HL-60 (cell line): ENCODE measurements around the gene YJU2.

ENCODE experiments used
- DNase-seq, 2 experiments: peaks; one replicate each; pipeline ENCODE4 v3.0.0-alpha.2; 2010 to 2020; ENCODE audit warnings: low read depth in 1 of 2, low spot score in 1 of 2
- H3K27ac ChIP-seq: fragments of 250-450 bp; sonication (Bioruptor Pico); replicated peaks from 2 replicates; pipeline ENCODE4 v1.5.1; 2020; ENCODE audit warnings: mild to moderate bottlenecking, moderate library complexity
- H3K27me3 ChIP-seq: fragments of 250-450 bp; sonication (Bioruptor Pico); 2 replicates; pipeline ENCODE4 v1.5.1; 2021; ENCODE audit warnings: mild to moderate bottlenecking, moderate library complexity; ENCODE audit not compliant: insufficient read depth, poor library complexity, severe bottlenecking
- H3K4me3 ChIP-seq: replicated peaks from 2 replicates; pipeline ENCODE4 v1.5.1; 2011; ENCODE audit warnings: mild to moderate bottlenecking, control low read depth, low read length; ENCODE audit not compliant: insufficient read depth
- CTCF ChIP-seq: IDR thresholded peaks from one replicate; pipeline ENCODE4 v1.5.1; 2011; ENCODE audit warnings: low read length, control low read depth, inconsistent platforms; ENCODE audit not compliant: insufficient read depth
- GABPA ChIP-seq: IDR thresholded peaks from 2 replicates; pipeline ENCODE4 v1.6.1; 2012; ENCODE audit warnings: low read depth
- POLR2AphosphoS5 ChIP-seq: IDR thresholded peaks from 2 replicates; pipeline ENCODE4 v1.6.1; 2012; ENCODE audit warnings: low read depth
- SPI1 ChIP-seq: IDR thresholded peaks from 2 replicates; pipeline ENCODE4 v1.6.1; 2012; ENCODE audit warnings: low read depth, mild to moderate bottlenecking, borderline replicate concordance
- TF ChIP-seq, protein P1 (sequence below): IDR thresholded peaks from 2 replicates; pipeline ENCODE4 v1.6.1; 2012; ENCODE audit warnings: low read depth; ENCODE audit not compliant: insufficient replicate concordance

YJU2 gene

GRCh38 chr19:4198467-4199126 is 48.3 kb upstream of the YJU2 start:
- no peak for DNase-seq
- Histone ChIP-seq H3K4me3 (no peak overlapping the region), H3K27me3 (peaks cover 14% of the 10 kb centered on the region), H3K27ac (no peak overlapping the region)
- TF ChIP-seq, protein P1, sequence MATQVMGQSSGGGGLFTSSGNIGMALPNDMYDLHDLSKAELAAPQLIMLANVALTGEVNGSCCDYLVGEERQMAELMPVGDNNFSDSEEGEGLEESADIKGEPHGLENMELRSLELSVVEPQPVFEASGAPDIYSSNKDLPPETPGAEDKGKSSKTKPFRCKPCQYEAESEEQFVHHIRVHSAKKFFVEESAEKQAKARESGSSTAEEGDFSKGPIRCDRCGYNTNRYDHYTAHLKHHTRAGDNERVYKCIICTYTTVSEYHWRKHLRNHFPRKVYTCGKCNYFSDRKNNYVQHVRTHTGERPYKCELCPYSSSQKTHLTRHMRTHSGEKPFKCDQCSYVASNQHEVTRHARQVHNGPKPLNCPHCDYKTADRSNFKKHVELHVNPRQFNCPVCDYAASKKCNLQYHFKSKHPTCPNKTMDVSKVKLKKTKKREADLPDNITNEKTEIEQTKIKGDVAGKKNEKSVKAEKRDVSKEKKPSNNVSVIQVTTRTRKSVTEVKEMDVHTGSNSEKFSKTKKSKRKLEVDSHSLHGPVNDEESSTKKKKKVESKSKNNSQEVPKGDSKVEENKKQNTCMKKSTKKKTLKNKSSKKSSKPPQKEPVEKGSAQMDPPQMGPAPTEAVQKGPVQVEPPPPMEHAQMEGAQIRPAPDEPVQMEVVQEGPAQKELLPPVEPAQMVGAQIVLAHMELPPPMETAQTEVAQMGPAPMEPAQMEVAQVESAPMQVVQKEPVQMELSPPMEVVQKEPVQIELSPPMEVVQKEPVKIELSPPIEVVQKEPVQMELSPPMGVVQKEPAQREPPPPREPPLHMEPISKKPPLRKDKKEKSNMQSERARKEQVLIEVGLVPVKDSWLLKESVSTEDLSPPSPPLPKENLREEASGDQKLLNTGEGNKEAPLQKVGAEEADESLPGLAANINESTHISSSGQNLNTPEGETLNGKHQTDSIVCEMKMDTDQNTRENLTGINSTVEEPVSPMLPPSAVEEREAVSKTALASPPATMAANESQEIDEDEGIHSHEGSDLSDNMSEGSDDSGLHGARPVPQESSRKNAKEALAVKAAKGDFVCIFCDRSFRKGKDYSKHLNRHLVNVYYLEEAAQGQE = no peak
- TF ChIP-seq GABPA (no peak), SPI1 (no peak), CTCF (no peak), POLR2AphosphoS5 (no peak)

- Histone ChIP-seq H3K27ac (no peak overlapping the region), H3K4me3 (no peak overlapping the region), H3K27me3 (peaks cover 14% of the 10 kb centered on the region)
- no peak for DNase-seq
- TF ChIP-seq CTCF = no peak
- TF ChIP-seq POLR2AphosphoS5 = no peak
- TF ChIP-seq, protein P1 = no peak
- TF ChIP-seq GABPA = no peak
These were observed 47.1 kb upstream of the YJU2 start for GRCh38 chr19:4199699-4200293.

GRCh38 chr19:4200940-4201542 is 45.8 kb upstream of the YJU2 start:
- Histone ChIP-seq H3K27me3 (peaks cover 14% of the 10 kb centered on the region), H3K27ac (no peak overlapping the region), H3K4me3 (no peak overlapping the region)
- TF ChIP-seq SPI1 = no peak
- TF ChIP-seq GABPA = no peak
- TF ChIP-seq, protein P1 = no peak
- no peak for TF ChIP-seq CTCF
- TF ChIP-seq POLR2AphosphoS5 = no peak
- DNase-seq = no peak
